ENCODE measurements around the gene KLHL8. TPM values are rescaled to one million over a fixed set of nuclear protein-coding genes. Genes with fewer than 3 reads are reported as not detected.

Gene KLHL8
- 162 TPM for total RNA-seq

DNA sequence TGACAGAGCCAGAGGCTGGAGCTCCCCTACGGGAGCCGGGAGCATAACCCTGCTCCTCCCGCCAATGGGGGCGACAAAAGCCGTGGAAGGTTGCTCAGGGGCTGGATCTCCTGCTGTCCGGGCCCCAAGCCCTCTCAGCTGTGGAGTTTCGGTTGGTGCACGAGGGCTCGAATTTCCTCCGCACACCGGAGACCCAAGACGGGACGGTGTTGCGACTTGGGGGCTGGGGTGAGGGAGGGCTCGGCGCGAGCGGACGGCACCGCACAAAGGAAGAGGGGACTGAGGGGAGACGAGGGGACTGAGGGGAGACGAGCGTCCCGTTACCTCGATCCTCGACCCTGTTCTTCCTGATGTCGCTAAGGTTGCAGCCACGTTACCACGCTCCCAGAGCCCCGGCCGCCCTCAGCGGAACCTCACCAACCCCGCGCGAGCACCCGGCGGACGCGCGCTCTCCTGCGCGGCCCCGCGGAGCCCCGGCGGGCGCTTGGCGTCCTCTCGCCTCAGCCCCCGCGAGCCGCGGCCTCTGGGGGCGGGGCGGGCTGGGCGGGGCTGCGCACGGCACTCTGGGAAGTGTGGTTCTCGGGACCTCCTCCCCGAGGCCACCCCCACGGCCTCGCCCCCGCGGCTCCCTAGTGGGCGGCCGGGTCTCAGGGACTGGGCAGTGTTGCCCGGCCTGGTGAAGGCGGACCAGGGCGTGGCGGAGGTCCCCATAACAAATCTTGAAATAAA lies at the start of gene KLHL8:
Gene KLHL8, minus strand, starts transcription at position 525 of the 729 bp plus-strand sequence. CDS start 25,079 bp downstream, outside the sequence.
- no peak for FAIRE-seq
- peak; percentile 92 for DNase-seq (ENCODE audit: low spot score in 2 of 2)

DNA sequence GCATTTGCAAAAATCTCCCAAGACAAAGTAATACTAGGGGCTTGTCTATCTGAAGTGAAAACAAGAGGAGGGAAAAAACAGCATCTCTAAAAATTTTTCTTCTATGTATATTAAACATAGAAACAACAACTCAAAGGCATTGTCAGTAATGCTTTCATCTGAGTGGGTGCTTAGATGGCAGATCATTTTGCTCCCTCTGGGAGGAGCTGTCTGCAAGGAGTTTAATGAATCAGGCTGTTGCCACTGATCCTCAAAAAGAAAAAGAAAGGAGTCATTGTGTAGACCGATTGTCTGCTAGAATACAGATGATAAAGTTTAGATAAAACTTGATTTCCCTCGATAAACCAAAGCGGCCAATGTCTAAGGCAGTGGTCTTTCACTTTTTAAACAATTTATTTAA lies 49.7 kb upstream of the KLHL8 start:
- FAIRE-seq (peak; percentile 89), DNase-seq (ENCODE audit: low spot score in 2 of 2) (peak; percentile 15 to 28)

DNA sequence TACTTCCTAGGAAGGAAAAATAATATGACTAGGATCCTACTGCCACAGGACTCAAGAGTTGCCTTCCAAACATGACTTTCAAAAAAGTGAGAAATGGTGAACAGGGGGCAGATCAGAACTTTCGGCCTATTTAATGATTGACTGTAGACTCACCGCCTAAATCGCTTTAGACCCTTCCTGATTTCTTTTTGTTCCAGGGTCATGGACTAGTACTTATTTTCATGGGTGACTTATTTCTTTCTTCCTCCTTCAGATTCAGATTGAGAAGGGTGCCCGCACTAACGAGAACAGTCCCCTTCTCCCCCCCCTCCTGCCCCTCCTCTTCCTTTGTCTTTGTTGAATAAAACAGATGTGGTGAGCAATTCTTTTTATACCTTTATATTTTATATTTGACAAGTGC lies 48.0 kb upstream of the KLHL8 start:
- no peak for FAIRE-seq

DNA sequence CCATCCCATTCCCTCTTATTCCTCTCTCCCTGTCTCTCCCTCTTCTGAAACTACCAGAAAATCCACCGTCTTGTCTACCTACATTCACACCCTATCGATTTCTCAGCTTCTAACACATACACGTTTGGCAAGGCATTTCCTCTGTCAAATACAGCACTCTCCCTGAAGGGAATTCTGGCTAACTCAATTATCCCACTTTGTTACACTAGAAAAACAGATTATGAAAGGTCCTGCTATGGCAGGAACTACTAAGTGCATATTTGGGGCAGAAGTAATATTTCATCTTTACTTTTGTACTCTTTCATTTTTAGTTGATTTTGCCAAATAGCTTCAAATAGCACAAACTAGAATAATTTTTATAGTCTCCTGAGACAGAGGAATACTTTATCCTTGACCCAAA lies 46.6 kb upstream of the KLHL8 start:
- FAIRE-seq: no peak

More for the DNA sequence above, 48.0 kb upstream of the KLHL8 start:
- no peak for DNase-seq (ENCODE audit: low spot score in 2 of 2)

DNA sequence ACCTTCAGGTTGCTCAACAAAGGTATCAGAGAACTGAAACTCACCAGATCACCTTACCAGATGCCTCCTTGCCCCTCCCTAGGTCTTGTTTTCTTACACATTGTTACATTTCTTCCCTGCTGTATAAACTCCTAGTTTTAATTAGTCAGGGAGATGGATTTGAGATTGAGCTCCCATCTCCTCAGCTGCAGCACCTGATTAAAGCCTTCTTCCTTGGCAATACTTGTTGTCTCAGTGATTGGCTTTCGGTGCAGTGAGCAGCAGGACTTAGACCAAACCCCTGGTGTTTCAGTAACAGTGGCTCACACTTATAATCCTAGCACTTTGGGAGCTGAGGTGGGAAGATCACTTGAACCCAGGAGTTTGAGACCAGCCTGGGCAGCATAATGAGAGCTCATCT lies 42.5 kb upstream of the KLHL8 start:
- FAIRE-seq (no peak), DNase-seq (ENCODE audit: low spot score in 2 of 2) (no peak)

More for the DNA sequence above, 46.6 kb upstream of the KLHL8 start:
- DNase-seq (ENCODE audit: low spot score in 2 of 2): no peak

DNA sequence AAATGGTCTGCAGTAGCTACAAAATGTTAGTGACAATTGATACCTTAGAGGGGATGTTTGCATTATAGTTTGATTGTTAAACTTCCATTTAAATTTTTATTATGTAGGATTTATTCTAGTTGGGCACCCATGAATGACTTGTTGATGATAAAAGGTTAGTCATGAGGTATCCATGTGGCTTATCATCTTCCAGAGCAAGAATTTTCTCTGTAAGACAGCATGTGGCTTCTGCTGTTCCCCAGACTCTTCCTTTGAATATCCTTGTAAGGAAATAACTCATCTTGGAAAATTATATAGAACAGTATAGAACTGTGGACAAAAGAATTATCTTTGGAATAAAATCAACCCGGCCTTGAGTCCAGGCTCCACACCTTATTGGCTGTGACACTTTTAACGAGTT lies 40.1 kb upstream of the KLHL8 start:
- no peak for FAIRE-seq

DNA sequence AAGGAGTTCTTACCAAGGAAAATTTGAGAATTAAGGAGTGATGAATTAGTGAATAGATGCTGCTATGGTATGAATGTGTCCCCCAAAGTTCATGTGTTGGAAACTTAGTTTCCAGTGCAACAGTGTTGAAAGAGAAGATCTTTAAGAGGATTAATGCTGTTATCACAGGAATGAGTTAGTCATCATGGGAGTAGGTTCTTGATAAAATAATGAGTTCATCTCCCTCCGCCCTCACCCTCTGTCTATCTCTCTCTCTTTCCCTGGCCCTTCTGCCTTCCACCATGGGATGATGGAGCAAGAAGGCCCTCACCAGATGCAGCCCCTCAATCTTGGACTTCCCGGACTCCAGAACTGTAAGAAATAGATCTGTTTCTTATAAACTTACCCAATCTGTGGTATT lies 38.3 kb upstream of the KLHL8 start:
- DNase-seq (ENCODE audit: low spot score in 2 of 2) (no peak), FAIRE-seq (no peak)

More for the DNA sequence above, 40.1 kb upstream of the KLHL8 start:
- DNase-seq (ENCODE audit: low spot score in 2 of 2): no peak

DNA sequence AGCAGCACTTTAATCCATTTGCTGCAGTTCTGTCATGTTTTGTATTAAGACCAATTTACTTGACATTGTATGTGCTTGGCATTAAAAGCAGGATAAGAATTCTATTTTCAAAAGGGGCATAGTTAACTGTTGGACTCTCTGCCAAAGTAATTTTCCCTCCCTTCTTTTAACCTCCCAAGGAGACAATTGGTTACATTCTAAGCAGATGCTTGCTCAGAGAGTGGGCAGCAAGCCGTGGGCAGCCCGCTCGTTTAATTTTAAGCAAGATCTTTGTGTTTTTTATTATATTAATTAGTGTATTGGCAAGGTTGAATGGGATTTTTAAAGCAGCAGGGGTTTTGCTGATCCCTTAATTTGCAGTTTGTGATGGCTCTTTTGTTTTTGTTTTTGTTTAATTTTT lies 37.1 kb upstream of the KLHL8 start:
- DNase-seq (ENCODE audit: low spot score in 2 of 2): peak in 1 of 2 donors; percentile 20

DNA sequence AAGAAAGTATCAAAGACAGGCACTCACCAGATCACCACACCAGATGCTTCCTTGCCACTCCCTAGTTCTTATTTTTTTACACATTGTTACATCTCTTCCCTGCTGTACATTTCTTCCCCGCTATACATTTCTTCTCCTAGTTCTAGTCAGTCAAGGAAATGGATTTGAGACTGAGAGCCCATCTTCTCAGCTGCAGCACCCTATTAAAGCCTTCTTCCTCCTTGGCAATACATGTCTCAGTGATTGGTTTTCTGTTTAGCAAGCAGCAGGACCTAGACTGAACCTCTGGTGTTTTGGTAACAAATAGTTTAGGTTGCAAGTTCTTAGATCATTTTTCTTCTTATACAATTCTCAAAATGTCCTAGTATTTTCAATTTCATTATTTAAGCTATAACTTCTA lies 35.3 kb upstream of the KLHL8 start:
- FAIRE-seq (no peak), DNase-seq (ENCODE audit: low spot score in 2 of 2) (no peak)

More for the DNA sequence above, 37.1 kb upstream of the KLHL8 start:
- no peak for FAIRE-seq

DNA sequence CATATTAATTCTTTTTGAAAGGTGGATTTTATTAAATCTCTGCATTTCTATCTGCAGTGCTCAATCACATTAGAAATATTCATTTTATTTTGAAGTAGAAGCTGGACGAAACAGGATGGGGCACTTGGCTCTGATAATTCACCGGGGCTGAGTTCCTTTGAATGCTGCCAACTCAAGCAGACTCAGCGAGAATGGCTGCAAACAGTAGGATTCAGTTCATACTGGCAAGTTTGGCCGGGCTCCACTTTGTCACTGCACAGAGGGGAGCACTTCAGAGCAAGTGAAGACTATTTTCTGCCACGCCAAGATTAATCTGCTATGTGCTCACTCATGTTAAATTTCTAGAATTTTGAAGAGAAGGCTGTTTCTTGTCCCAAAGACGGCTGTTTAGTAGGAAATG lies 30.7 kb upstream of the KLHL8 start:
- FAIRE-seq: peak; percentile 74
- DNase-seq (ENCODE audit: low spot score in 2 of 2): peak; percentile 4 to 27

DNA sequence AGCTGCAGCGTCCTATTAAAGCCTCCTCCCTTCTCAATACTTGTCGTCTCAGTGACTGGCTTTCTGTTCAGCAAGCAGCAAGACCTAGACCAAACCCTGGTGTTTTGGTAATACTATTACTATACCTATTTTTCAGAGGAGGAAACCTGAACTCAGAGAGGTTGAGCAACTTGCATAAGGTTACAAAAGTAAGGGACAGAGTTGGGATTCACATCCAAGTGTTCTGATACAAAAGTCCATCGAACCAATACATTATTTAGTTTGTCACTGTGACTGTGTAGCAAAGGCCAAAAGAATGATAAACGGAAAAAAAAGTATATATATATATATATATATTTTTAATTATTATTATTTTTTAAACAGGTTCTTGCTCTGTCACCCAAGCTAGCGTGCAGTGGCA lies 29.9 kb upstream of the KLHL8 start:
- DNase-seq (ENCODE audit: low spot score in 2 of 2): no peak
- no peak for FAIRE-seq

DNA sequence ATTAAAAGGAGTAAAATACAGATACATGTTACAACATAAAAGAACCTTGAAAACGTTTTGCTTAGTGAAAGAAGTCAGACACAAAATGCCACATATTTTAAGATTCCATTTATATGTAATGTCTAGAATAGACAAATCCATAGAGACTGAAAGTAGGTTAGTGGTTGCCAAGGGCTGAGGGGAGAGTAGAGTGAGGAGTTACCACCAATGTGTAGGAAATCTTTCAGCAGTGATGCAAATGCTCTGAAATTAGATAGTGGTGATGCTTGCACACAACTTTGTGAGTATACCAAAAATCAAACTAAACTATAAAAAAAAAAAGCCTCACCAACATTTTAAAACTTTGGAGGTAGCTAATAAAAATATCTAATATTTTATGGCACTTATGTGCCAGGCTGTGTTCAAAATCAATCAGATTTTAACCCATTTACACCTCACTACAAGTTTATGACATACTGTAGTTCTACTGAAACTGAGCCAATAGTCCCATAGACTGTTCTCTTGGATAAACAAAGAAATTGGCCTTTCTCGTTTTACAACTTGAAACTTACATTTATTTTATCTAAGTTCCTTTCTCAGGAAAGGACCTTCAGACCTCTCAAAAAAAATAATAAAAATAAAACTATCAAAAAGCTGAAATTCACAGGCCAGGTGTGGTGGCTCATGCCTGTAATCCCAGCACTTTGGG lies 29.1 kb upstream of the KLHL8 start:
- no peak for DNase-seq (ENCODE audit: low spot score in 2 of 2)
- no peak for FAIRE-seq

DNA sequence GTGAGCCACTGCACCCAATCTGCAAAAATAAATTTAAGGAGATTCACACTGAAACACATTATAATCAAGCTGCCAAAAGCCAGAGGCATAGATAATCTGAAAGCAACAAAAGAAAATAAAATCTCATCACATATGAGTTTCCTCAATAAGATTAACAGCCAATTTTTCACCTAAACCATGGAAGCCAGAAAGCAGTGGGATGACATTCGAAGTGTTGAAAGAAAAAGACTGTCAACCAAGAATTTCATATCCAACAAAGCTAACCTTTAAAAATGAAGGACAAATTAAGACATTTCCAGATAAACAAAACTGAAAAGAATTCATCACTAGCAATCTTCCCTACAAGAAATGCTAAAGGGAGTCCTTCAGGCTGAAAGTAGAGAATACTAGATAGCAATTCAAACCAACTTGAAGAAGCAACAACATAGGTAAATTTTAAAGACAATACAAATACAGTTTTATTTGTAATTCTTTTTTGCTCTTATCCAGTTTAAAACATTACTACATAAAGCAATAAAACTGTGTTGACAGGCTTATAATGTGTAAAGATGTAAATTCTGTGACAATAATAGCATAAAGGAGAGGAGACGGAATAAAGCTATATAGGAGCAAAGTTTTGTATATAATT lies 23.1 kb upstream of the KLHL8 start:
- FAIRE-seq (no peak), DNase-seq (ENCODE audit: low spot score in 2 of 2) (no peak)

DNA sequence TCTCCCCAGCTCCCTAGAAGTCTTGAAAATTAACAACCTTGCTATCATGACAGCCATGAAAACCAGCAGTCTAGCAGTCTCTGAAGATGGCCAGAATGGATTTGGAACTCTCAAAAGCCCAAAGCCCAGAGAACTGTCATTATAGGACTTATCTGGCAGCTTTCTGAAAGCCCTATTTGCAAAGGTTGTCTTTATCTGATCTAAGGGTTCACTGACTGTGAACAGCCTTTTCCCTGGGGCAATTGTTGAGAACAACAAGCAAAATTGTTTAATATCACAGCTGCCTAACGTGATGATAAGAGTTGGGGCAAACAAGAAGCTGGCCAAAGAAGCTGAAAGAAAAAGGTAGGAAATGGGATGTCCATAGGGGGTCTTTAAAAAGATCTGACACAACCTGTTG lies 20.9 kb upstream of the KLHL8 start:
- DNase-seq (ENCODE audit: low spot score in 2 of 2) (no peak), FAIRE-seq (no peak)

DNA sequence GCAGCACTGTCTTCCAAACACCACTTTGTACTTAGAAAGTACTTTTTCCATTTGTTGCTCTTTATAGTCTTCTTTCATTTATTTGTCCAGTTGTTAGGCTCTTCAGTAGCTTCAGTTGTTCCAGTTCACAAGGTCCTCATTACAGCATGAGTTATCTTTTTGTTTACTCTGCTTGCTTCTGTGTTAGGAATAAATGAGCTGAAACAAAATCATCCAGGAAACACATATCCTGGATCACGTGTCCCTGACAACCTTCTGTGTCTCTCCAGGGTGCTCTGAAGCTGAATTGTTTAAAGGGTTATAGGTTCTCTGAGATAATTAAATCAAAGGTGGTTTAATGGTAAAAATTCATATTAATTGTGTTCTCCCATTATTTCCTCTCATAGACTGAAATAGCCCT lies 19.9 kb upstream of the KLHL8 start:
- DNase-seq (ENCODE audit: low spot score in 2 of 2): no peak
- FAIRE-seq: no peak

DNA sequence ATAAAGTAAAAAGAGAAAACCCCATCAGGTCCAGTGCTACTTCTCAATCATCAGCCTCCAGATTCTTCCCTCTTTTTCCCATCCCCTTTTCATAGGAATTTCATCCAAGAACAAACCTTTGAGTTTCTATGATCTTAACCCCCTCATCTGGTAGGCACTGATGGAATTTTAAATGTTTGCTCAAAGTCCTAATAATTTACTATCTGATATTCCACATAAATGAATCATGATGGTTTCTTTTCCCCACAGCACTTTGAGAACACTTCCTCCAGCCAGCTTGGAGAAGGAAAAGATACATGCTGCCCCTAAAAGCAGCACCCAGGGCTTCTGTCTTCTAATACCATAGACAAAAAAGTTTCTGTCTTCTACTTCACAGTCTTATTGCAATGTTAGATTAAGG lies 19.4 kb upstream of the KLHL8 start:
- FAIRE-seq: no peak
- no peak for DNase-seq (ENCODE audit: low spot score in 2 of 2)

DNA sequence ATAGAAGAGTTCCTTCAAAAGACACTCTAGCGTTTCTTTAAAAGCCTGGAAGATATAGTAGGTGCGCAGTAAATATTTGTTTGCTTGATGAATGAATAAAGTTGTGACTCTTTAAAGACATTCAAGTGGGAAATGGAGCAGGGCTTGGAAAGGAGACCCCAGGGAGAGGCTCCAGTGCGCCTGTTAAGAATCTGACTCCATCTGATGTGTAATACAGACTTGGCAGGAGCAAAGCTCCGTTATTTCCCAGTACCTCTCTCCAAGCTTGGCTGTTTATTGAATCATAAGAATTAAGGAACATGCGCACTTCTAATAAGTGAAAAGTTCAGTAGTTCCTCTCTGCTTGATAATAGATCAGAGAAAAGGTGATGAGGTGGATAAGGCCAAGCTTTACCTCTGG lies 18.8 kb upstream of the KLHL8 start:
- DNase-seq (ENCODE audit: low spot score in 2 of 2) (no peak), FAIRE-seq (no peak)

DNA sequence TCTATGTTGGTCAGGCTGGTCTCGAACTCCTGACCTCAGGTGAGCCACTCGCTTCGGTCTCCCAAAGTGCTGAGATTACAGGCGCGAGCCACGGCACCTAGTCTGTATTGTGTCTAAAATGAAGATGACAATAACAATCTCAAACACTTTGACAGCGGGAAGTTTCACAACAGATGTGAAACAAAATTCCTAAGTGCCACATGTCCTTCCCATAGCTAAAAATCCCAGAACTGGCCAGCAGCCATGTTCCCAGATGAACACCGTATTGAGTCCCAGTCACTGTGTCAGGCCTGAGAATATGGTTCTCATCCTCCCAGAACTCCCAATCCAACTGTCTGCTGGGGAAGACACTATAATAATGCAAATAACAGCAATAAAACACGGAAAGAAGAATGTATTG lies 16.4 kb upstream of the KLHL8 start:
- DNase-seq (ENCODE audit: low spot score in 2 of 2) (no peak), FAIRE-seq (no peak)

DNA sequence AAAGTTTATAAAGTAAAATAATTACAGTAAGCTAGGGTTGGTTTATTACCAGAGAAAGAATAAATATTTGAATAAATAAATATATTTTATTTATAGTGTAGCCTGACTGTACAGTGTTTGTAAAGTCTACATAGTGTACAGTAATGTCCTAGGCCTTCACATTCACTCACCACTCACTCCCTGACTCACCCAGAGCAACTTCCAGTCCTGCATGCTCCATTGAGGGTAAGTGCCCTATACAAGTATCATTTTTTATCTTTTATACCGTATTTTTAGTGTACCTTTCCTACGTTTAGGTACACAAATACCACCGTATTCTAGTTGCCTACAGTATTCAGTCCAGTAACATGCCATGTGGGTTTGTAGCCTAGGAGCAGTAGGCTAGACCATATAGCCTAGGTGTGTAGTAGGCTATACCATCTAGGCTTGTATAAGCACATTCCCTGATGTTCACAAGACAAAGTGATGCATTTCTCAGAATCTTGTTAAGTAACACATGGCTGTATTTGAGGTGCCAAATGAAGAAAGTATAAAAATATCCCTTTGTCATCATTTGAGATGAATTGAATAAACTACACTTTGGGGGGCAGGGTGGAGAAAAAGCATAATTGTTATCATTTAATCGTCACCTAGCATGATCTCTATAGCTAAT lies 14.7 kb upstream of the KLHL8 start:
- FAIRE-seq (no peak), DNase-seq (ENCODE audit: low spot score in 2 of 2) (no peak)

DNA sequence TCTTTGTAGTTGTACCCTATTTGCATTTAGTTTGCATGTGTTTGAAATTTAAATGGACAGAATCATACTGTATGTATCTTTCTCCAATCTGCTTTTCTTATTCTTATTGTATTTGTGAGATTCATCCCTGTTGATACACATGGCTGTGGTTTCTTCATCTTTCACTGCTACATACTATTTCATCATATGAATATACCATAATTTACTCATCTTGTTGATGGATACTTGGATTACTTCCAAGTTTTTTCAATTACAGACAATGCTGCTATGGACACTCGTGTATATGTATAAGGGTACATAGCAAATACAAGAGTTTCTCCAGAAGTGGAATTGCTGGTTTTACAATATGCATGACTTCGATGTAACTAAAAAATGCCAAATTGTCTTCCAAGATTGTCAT lies 11.8 kb upstream of the KLHL8 start:
- no peak for DNase-seq (ENCODE audit: low spot score in 2 of 2)
- no peak for FAIRE-seq

DNA sequence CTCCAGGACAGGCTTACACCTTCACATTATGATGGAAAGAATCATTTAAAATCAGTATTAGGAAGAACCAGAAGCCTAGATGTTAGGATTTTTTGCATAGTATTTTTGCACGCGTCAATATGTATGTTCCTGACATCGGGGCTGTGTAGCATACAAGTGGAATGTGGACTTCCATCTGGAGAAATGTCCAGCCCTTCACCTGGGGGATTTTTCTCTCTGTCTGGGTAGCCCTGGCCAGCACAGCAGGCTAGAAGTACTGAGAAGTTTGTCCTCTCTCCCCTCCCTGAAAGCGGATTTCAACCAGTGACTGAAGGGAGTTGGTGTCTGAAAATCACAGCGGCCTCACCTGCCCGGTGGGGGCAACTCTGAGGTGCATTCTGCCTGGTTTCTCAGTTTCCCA lies 10.4 kb upstream of the KLHL8 start:
- FAIRE-seq (no peak), DNase-seq (ENCODE audit: low spot score in 2 of 2) (no peak)
